ENCODE data around the gene BRF1. TPM values are rescaled to one million over a fixed set of nuclear protein-coding genes. Genes with fewer than 3 reads are reported as not detected.

BRF1 gene
- total RNA-seq, 1 donor from 2014 or later = 20.5 TPM

- no peak for ATAC-seq
- DNase-seq (ENCODE audit: low spot score) = no peak
Observed at GRCh38 chr14:105213361-105213760, 87.4 kb downstream of the BRF1 start.

GRCh38 chr14:105212541-105213300 lies 88.1 kb downstream of the BRF1 start:
- DNase-seq (ENCODE audit: low spot score) (no peak), ATAC-seq (no peak)

GRCh38 chr14:105211758-105212089 lies 89.1 kb downstream of the BRF1 start:
- no peak for ATAC-seq

GRCh38 chr14:105211086-105211757 lies 89.6 kb downstream of the BRF1 start:
- ATAC-seq (no peak), DNase-seq (ENCODE audit: low spot score) (no peak)

More at GRCh38 chr14:105211758-105212089, 89.1 kb downstream of the BRF1 start:
- no peak for DNase-seq (ENCODE audit: low spot score)

GRCh38 chr14:105210266-105211025 lies 90.4 kb downstream of the BRF1 start:
- DNase-seq (ENCODE audit: low spot score) (no peak), ATAC-seq (no peak)

GRCh38 chr14:105209646-105210045 lies 91.2 kb downstream of the BRF1 start:
- ATAC-seq (no peak), DNase-seq (ENCODE audit: low spot score) (no peak)

- ATAC-seq (no peak), DNase-seq (ENCODE audit: low spot score) (no peak)
Observed at GRCh38 chr14:105209091-105209490, 91.7 kb downstream of the BRF1 start.

GRCh38 chr14:105208738-105209075 lies 92.1 kb downstream of the BRF1 start:
- DNase-seq (ENCODE audit: low spot score) = no peak
- ATAC-seq = no peak

- ATAC-seq (no peak), DNase-seq (ENCODE audit: low spot score) (no peak)
Observed at GRCh38 chr14:105207996-105208737, 92.6 kb downstream of the BRF1 start.

GRCh38 chr14:105207460-105207901 lies 93.3 kb downstream of the BRF1 start:
- no peak for DNase-seq (ENCODE audit: low spot score)
- ATAC-seq = no peak

GRCh38 chr14:105206873-105207272 lies 93.9 kb downstream of the BRF1 start:
- ATAC-seq (no peak), DNase-seq (ENCODE audit: low spot score) (no peak)

GRCh38 chr14:105205673-105206208 lies 95.1 kb downstream of the BRF1 start:
- DNase-seq (ENCODE audit: low spot score) (no peak), ATAC-seq (peak; percentile 3)

GRCh38 chr14:105204931-105205672 lies 95.7 kb downstream of the BRF1 start:
- no peak for DNase-seq (ENCODE audit: low spot score)
- peak; percentile 2 for ATAC-seq

GRCh38 chr14:105204206-105204930 lies 96.4 kb downstream of the BRF1 start:
- peak; percentile 96 for DNase-seq (ENCODE audit: low spot score)

GRCh38 chr14:105203701-105204100 lies 97.1 kb downstream of the BRF1 start:
- ATAC-seq (no peak), DNase-seq (ENCODE audit: low spot score) (no peak)

More at GRCh38 chr14:105204206-105204930, 96.4 kb downstream of the BRF1 start:
- ATAC-seq = peak; percentile 80

GRCh38 chr14:105203057-105203531 lies 97.7 kb downstream of the BRF1 start:
- DNase-seq (ENCODE audit: low spot score) (peak; percentile 81), ATAC-seq (peak; percentile 60)

GRCh38 chr14:105201925-105202513 lies 98.8 kb downstream of the BRF1 start:
- ATAC-seq = no peak
- DNase-seq (ENCODE audit: low spot score) = no peak

- ATAC-seq = no peak
- DNase-seq (ENCODE audit: low spot score) = no peak
Observed at GRCh38 chr14:105201156-105201924, 99.5 kb downstream of the BRF1 start.
